ENCODE results near the gene MMADHC. TPM values are rescaled to one million over a fixed set of nuclear protein-coding genes. Genes with fewer than 3 reads are reported as not detected.

MMADHC gene
- total and polyA plus RNA-seq, 2 of the 13 experiments (the other 11 are each of a cell fraction or from before 2014, with no cell fraction given): 90.2 to 210 TPM

DNA sequence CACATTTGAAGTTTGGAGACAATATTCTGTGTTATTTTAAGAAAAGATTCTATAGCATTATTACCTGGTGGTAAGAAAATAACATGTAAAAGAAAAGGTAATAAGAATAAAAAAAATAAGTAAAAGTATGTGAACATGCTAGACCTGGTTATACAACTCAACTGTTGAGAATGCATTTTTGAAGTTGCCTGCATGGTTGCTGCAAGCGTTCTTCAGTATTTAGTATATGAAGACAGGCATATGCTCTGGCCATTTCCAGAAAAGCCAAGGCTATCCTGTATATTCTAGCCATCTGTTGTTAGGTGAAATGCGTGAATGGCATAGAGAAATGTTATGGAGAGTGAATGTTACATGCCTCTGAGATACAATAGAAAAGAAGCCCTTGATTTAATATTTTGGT, 6.8 kb upstream of the MMADHC start:
- BruUV-seq (replicated peaks): no TSS peak
- H3K79me2 ChIP-seq (ENCODE audit: insufficient read depth, low read length): no peaks in the 10 kb centered on the region
- no peak for ATAC-seq
- in situ Hi-C loops (cut with HindIII; ENCODE audit: extremely low pct_ligation_motif_present, low pct_unique_long_range_greater_than_20kb): loop anchor here (10.0 kb wide), 2 partner anchors 1460 to 1640 kb away; no protein-coding TSS in a partner anchor
- H4K20me1 ChIP-seq (ENCODE audit: insufficient read depth, low read length): no peaks in the 10 kb centered on the region
- no peak for DNase-seq (ENCODE audit: low spot score)
- H3K36me3 ChIP-seq (replicated peaks in 1 of 2; ENCODE audit: control insufficient read depth in 1 of 2, insufficient read depth in 2 of 2, low read length in 2 of 2): peaks cover 0 to 13% of the 10 kb centered on the region in 2 experiments; a peak in 3 of 5 replicates
- H3K4me1 ChIP-seq (ENCODE audit: insufficient read depth, low read length): no peaks in the 10 kb centered on the region
- H3K9me3 ChIP-seq (ENCODE audit: low read length): no peaks in the 10 kb centered on the region
- H3K9ac ChIP-seq (ENCODE audit: insufficient read depth, low read depth, low read length): no peak overlapping the region
- WGBS (ENCODE audit: low lambda C conversion rate): 97% methylated on average over 2 of the region's 2 CpGs
- CTCF ChIA-PET (ENCODE audit: low intra/inter-chr PET ratio, low total read pairs): no interaction called here
- H3K4me2 ChIP-seq (ENCODE audit: low read depth, low read length): no peak overlapping the region
- POLR2A ChIA-PET: no interaction called here
- no peak overlapping the region for H3K4me3 ChIP-seq (replicated peaks in 1 of 3; ENCODE audit: insufficient read depth in 1 of 3, low read depth in 2 of 3, low read length in 3 of 3)
- H3K27ac ChIP-seq (ENCODE audit: extremely low read length, insufficient read depth, low read length): no peak overlapping the region
- no peak for FAIRE-seq
- TF ChIP-seq MIER2 (CRISPR knock-in tag; IDR thresholded peaks at IDR 0.05) (no peak), ZNF878 (CRISPR knock-in tag; IDR thresholded peaks at IDR 0.05) (no peak), ZNF703 (CRISPR knock-in tag; IDR thresholded peaks at IDR 0.05; ENCODE audit: borderline replicate concordance) (no peak), ZNF44 (CRISPR knock-in tag; IDR thresholded peaks at IDR 0.05) (no peak)
- TF ChIP-seq, protein P1, sequence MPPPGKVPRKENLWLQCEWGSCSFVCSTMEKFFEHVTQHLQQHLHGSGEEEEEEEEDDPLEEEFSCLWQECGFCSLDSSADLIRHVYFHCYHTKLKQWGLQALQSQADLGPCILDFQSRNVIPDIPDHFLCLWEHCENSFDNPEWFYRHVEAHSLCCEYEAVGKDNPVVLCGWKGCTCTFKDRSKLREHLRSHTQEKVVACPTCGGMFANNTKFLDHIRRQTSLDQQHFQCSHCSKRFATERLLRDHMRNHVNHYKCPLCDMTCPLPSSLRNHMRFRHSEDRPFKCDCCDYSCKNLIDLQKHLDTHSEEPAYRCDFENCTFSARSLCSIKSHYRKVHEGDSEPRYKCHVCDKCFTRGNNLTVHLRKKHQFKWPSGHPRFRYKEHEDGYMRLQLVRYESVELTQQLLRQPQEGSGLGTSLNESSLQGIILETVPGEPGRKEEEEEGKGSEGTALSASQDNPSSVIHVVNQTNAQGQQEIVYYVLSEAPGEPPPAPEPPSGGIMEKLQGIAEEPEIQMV (CRISPR knock-in tag; IDR thresholded peaks at IDR 0.05; ENCODE audit: low read depth): no peak
- H3K27me3 ChIP-seq (ENCODE audit: control insufficient read depth in 1 of 2, insufficient read depth in 2 of 2, low read length in 2 of 2): no peaks in the 10 kb centered on the region
- no peak overlapping the region for H2AFZ ChIP-seq (ENCODE audit: low read length)
- intact Hi-C loops (cut with micrococcal nuclease; ENCODE audit: unreplicated experiment): loop anchor here (2.0 to 10.0 kb wide), 2 partner anchors 400 to 1644 kb away; no protein-coding TSS in a partner anchor

DNA sequence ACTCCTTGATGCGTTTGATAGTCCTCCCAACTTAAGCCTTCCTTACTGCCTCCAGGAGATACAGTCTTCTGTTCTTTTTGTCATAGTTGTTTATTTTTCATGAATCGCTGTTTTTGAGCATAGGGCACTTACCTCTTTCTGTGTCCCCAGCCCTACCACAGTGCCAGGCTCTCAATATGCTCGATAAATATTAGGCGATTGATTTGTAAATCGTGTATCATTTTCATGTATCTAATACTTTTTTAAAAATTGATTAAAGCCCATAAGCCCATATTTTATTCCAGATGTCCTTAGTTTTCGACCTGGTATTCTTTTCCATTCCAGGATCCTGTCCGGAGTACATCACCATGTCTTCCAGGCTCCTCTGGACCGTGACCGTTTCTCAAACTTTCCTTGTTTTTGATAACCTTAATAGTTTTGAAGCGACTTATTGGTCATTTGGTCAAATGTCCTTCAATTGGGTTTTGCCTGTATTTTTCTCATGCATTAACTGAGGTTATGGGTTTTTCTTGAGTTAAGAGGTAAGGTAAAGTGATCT, 444 bp upstream of the MMADHC start:
- BruUV-seq (replicated peaks): no TSS peak
- in situ Hi-C loops (cut with HindIII; ENCODE audit: extremely low pct_ligation_motif_present, low pct_unique_long_range_greater_than_20kb): no loop called here
- POLR2A ChIA-PET: interaction anchor here (1.2 to 1.7 kb wide), 4 partner anchors 10 to 1568 kb away, joined by 4 to 13 read pairs (median 9); partner anchors contain the start of genes MBD5 and ORC4
- TF ChIP-seq XRCC5 (optimal IDR thresholded peaks at IDR 0.05; ENCODE audit: low read length) (no peak), GPN1 (CRISPR knock-in tag; IDR thresholded peaks at IDR 0.05; ENCODE audit: borderline replicate concordance) (no peak), ZNF788 (CRISPR knock-in tag; IDR thresholded peaks at IDR 0.05; ENCODE audit: borderline replicate concordance) (no peak; the same call in 1 of the 2 replicates), ARID2 (CRISPR knock-in tag; IDR thresholded peaks at IDR 0.05; ENCODE audit: borderline replicate concordance) (no peak), ZMYM2 (CRISPR knock-in tag; IDR thresholded peaks at IDR 0.05) (no peak)
- TF ChIP-seq, protein P2, sequence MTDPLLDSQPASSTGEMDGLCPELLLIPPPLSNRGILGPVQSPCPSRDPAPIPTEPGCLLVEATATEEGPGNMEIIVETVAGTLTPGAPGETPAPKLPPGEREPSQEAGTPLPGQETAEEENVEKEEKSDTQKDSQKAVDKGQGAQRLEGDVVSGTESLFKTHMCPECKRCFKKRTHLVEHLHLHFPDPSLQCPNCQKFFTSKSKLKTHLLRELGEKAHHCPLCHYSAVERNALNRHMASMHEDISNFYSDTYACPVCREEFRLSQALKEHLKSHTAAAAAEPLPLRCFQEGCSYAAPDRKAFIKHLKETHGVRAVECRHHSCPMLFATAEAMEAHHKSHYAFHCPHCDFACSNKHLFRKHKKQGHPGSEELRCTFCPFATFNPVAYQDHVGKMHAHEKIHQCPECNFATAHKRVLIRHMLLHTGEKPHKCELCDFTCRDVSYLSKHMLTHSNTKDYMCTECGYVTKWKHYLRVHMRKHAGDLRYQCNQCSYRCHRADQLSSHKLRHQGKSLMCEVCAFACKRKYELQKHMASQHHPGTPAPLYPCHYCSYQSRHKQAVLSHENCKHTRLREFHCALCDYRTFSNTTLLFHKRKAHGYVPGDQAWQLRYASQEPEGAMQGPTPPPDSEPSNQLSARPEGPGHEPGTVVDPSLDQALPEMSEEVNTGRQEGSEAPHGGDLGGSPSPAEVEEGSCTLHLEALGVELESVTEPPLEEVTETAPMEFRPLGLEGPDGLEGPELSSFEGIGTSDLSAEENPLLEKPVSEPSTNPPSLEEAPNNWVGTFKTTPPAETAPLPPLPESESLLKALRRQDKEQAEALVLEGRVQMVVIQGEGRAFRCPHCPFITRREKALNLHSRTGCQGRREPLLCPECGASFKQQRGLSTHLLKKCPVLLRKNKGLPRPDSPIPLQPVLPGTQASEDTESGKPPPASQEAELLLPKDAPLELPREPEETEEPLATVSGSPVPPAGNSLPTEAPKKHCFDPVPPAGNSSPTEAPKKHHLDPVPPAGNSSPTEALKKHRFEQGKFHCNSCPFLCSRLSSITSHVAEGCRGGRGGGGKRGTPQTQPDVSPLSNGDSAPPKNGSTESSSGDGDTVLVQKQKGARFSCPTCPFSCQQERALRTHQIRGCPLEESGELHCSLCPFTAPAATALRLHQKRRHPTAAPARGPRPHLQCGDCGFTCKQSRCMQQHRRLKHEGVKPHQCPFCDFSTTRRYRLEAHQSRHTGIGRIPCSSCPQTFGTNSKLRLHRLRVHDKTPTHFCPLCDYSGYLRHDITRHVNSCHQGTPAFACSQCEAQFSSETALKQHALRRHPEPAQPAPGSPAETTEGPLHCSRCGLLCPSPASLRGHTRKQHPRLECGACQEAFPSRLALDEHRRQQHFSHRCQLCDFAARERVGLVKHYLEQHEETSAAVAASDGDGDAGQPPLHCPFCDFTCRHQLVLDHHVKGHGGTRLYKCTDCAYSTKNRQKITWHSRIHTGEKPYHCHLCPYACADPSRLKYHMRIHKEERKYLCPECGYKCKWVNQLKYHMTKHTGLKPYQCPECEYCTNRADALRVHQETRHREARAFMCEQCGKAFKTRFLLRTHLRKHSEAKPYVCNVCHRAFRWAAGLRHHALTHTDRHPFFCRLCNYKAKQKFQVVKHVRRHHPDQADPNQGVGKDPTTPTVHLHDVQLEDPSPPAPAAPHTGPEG (CRISPR knock-in tag; IDR thresholded peaks at IDR 0.05): no peak

More for the DNA sequence above, 444 bp upstream of the MMADHC start:
- ATAC-seq (peak; percentile 38), FAIRE-seq (no peak), DNase-seq (ENCODE audit: low spot score) (no peak)
- peaks cover 55% of the 10 kb centered on the region for H3K79me2 ChIP-seq (ENCODE audit: insufficient read depth, low read length)
- WGBS (ENCODE audit: low lambda C conversion rate): 4% methylated on average over 10 of the region's 10 CpGs
- H3K9me3 ChIP-seq (ENCODE audit: low read length): no peaks in the 10 kb centered on the region
- H3K27me3 ChIP-seq (ENCODE audit: control insufficient read depth in 1 of 2, insufficient read depth in 2 of 2, low read length in 2 of 2): no peaks in the 10 kb centered on the region; a peak in 1 of 5 replicates
- H3K4me3 ChIP-seq (replicated peaks in 1 of 3; ENCODE audit: insufficient read depth in 1 of 3, low read depth in 2 of 3, low read length in 3 of 3): peak overlapping the region; percentile 83 to 88 (median 83)
- peak overlapping the region; percentile 96 for H3K9ac ChIP-seq (ENCODE audit: insufficient read depth, low read depth, low read length)
- H4K20me1 ChIP-seq (ENCODE audit: insufficient read depth, low read length): no peaks in the 10 kb centered on the region
- CTCF ChIA-PET (ENCODE audit: low intra/inter-chr PET ratio, low total read pairs): no interaction called here
- H3K4me2 ChIP-seq (ENCODE audit: low read depth, low read length): peak overlapping the region; percentile 82
- peaks cover 0 to 17% of the 10 kb centered on the region in 2 experiments for H3K36me3 ChIP-seq (replicated peaks in 1 of 2; ENCODE audit: control insufficient read depth in 1 of 2, insufficient read depth in 2 of 2, low read length in 2 of 2)
- H3K27ac ChIP-seq (ENCODE audit: extremely low read length, insufficient read depth, low read length): peak overlapping the region; percentile 97
- H3K4me1 ChIP-seq (ENCODE audit: insufficient read depth, low read length): peaks cover 45% of the 10 kb centered on the region
- peak overlapping the region; percentile 95 for H2AFZ ChIP-seq (ENCODE audit: low read length)
- intact Hi-C loops (cut with micrococcal nuclease; ENCODE audit: unreplicated experiment): loop anchor here (5.0 to 10.0 kb wide), 2 partner anchors 943 to 1566 kb away; partner anchors contain the start of genes EPC2, MBD5 and ORC4

Data from HepG2 (cell line).